Activated CD8-positive, alpha-beta memory T cell treated with anti-CD3 and anti-CD28 coated beads for 36 hours (primary cell): Measurements from ENCODE around the gene TMEM214. TPM values are rescaled to one million over a fixed set of nuclear protein-coding genes. Genes with fewer than 3 reads are reported as not detected.

ENCODE experiments used
- CTCF ChIA-PET: fragments of 350-600 bp; sonication (Branson Sonifier 250); formaldehyde crosslinking; loops from one replicate; lab custom pipeline; 2021; ENCODE audit warnings: antibody characterized with exemption; lab: Charles Lee
- POLR2A ChIA-PET: fragments of 350-600 bp; sonication (Branson Sonifier 250); formaldehyde crosslinking; loops from one replicate; lab custom pipeline; 2021; ENCODE audit warnings: antibody characterized with exemption; lab: Charles Lee
- total RNA-seq, 2 experiments: library from RNA; stranded (reverse); gene quantifications; one replicate each; pipeline ENCODE4 v1.2.3, GENCODE V29; 2021

TMEM214 gene
- total RNA-seq, 2 experiments from 2014 or later: 74.4 to 75.0 TPM

DNA sequence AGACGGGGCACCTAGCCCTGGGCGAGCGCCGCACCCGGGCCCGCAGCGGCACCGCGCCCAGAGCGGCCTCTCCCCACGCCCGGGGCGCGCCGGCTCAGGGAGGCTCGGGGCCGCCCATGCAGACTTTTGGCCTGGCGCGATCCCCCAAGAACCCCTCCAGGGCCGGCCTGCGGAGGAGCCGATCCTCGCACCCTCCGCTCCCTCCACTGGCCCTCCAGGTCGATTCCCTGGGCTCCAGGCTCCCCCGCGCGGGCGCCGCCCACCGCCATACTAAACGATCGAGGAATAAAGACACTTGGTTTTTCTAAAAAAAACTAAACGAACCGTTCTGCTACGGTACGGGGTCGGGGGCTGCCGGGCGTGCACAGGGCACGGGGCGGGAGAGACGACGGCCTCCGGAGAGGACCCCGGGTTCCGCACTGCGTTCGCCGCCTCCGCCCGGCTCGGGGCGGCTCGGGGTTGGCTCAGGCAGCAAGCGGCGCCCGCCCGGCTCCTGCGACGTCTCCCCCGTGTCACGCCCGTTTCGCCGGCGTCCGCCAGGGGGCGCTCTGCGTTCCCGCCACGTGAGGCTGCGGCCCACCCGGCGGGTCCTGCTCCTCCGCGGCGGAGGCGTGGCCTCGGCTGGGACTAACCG lies 53.4 kb downstream of the TMEM214 start:
- CTCF ChIA-PET: interaction anchor here (0.9 to 3.2 kb wide), 6 partner anchors 12 to 124 kb away, joined by 3 to 11 read pairs (median 4); partner anchors contain the start of gene AGBL5
- POLR2A ChIA-PET: interaction anchor here (0.6 to 1.9 kb wide), 4 partner anchors 10 to 36 kb away, joined by 3 to 4 read pairs (median 3); partner anchors contain the start of gene OST4

DNA sequence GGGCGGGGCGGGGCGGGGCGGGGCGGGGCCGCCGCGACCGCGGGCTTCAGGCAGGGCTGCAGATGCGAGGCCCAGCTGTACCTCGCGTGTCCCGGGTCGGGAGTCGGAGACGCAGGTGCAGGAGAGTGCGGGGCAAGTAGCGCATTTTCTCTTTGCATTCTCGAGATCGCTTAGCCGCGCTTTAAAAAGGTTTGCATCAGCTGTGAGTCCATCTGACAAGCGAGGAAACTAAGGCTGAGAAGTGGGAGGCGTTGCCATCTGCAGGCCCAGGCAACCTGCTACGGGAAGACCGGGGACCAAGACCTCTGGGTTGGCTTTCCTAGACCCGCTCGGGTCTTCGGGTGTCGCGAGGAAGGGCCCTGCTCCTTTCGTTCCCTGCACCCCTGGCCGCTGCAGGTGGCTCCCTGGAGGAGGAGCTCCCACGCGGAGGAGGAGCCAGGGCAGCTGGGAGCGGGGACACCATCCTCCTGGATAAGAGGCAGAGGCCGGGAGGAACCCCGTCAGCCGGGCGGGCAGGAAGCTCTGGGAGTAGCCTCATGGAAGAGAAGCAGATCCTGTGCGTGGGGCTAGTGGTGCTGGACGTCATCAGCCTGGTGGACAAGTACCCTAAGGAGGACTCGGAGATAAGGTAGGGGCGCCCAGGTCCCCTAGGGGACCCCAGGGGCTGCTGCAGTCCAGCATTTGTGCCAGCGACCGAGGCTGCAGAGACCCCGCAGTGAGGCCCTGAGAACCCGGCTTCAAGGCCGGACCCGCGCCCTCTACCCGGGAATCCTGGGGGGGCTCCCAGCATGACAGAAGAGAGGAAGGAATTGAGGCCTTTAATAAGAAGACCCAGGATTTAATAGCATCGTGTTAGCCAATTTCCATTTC lies 54.2 kb downstream of the TMEM214 start, which contains the start of gene KHK:
Gene KHK (plus strand): TSS at position 49 of the 870 bp plus-strand sequence. CDS start 488 bp downstream, at position 537.
- ChIA-PET POLR2A (interaction anchor here (1.0 to 1.9 kb wide), 4 partner anchors 9 to 26 kb away, joined by 3 to 6 read pairs (median 4); partner anchors contain the start of gene OST4), CTCF (interaction anchor here (0.6 to 2.3 kb wide), 7 partner anchors 13 to 253 kb away, joined by 3 to 8 read pairs (median 3); partner anchors contain the start of genes AGBL5 and PREB)

DNA sequence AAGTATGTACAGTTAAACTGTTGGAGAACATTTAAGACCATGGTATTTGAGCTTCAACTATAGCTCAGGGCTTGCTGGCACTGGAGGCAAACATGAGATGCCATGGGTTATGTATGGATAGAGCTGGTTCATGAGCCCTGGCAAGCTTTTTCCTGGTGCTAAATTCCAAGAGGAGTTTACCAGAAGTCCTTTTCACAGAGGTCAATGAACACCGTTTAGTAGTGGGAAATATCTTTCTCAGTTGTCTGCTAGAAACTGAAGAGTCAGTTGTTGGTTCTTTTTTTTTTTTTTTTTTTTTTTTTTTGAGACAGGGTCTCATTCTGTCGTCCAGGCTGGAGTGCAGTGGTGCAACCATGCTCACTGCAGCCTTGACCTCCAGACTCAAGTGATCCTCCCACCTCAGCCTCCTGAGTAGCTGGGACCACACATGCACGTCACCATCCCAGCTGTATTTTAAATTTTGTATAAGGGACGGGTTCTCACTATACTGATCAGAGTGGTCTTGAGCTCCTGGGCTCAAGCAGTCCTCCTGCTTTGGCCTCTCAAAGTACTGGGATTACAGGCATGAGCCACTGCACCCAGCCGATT lies 55.2 kb downstream of the TMEM214 start:
- CTCF ChIA-PET: interaction anchor here (0.7 to 2.3 kb wide), 6 partner anchors 10 to 252 kb away, joined by 3 to 8 read pairs (median 4); partner anchors contain the start of gene AGBL5
- POLR2A ChIA-PET: interaction anchor here (1.0 to 1.4 kb wide), 2 partner anchors 17 to 25 kb away, joined by 5 to 6 read pairs; partner anchors contain the start of gene OST4

DNA sequence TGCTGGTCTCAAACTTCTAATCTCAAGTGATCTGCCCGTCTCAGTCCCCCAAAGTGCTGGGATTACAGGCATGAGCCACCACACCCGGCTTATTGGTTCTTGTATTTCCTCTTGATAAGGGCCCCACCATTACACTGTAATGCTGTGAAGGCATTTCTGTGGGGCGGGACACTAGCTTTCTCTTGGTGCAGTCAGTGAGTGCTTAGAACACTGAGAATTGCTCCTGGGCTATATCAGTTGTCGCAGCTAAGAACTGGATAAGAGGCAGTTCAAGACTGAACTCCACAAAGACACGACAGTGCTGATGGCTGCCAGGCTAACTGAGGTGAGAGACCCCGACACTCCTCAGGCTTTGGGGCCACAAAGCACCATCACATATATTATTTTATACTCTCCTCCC lies 55.9 kb downstream of the TMEM214 start:
- ChIA-PET POLR2A (no interaction called here), CTCF (interaction anchor here (0.8 to 2.3 kb wide), 4 partner anchors 9 to 191 kb away, joined by 3 to 5 read pairs (median 4); partner anchors contain the start of gene AGBL5)

DNA sequence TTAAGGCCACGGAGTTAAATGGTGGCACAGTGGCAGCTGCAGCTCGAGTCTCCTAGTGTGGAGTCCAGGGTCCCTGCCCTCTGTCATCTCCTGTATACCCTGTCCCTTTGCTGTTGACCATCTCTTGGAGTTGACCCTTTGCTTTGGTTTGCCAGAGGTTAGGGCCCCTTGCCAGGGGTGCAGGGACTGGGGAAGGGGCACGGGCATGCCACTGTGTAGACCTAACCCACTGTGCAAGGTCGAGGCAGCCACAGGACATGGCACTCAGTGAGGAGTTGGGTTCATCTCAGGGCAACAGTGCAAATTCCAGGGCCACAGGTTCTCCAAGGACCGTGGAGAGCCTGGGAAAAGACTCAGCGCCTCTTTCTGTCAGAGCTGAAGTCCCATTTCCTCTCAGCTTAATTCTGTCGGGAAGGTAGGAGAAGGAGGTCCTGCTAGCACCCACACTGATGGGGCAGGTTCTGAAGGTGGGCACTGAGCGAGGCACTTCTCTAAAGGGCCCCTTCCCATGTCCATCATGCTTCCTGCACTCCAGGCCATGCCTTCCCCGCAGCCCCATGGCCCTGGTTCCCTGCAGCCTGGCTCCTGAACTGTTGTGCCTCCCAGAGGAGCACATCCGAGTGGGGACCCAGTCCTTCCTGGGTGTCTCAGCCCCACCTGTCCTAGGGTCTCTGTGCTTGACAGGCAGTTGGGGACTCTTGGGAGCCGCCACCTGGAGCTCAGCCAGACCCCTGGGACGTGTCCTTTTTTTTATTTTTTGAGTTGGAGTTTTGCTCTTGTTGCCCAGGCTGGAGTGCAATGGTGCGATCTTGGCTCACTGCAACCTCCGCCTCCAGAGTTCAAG lies 56.6 kb downstream of the TMEM214 start:
- ChIA-PET CTCF (interaction anchor here (0.8 to 2.3 kb wide), 4 partner anchors 9 to 190 kb away, joined by 3 to 5 read pairs (median 4); partner anchors contain the start of gene AGBL5), POLR2A (no interaction called here)

Other genes starting within 250 kb of the TMEM214 start
- 10 to 100 TPM; 27.2 to 27.8 TPM for gene CENPA, start 246.9 kb upstream of the TMEM214 start, total RNA-seq
- not detected for gene DPYSL5, start 184.8 kb upstream of the TMEM214 start, total RNA-seq
- 1 to 10 TPM; 2.4 to 3.8 TPM for gene MAPRE3, start 62.3 kb upstream of the TMEM214 start, total RNA-seq
- 10 to 100 TPM; 15.1 to 15.8 TPM for gene AGBL5, start 18.7 kb downstream of the TMEM214 start, total RNA-seq
- gene OST4, start 38.7 kb downstream of the TMEM214 start, total RNA-seq: 100 to 1,000 TPM; 338 to 350 TPM
- gene EMILIN1, start 45.6 kb downstream of the TMEM214 start, total RNA-seq: under 1 TPM; 0.48 to 0.69 TPM
- gene KHK, start 53.8 kb downstream of the TMEM214 start, total RNA-seq: 10 to 100 TPM; 14.1 to 15.2 TPM
- 1 to 10 TPM; 4.7 to 7.0 TPM for gene CGREF1, start 86.2 kb downstream of the TMEM214 start, total RNA-seq
- gene ABHD1, start 90.8 kb downstream of the TMEM214 start, total RNA-seq: under 1 TPM; 0.34 to 0.40 TPM
- gene PREB, start 101.7 kb downstream of the TMEM214 start, total RNA-seq: 10 to 100 TPM; 72.0 to 77.0 TPM
- gene PRR30, start 106.4 kb downstream of the TMEM214 start, total RNA-seq: not detected
- not detected for gene TCF23, start 116.0 kb downstream of the TMEM214 start, total RNA-seq
- gene ATRAID, start 179.1 kb downstream of the TMEM214 start, total RNA-seq: 10 to 100 TPM; 95.3 to 96.0 TPM
- 10 to 100 TPM; 91.3 to 94.1 TPM for gene SLC5A6, start 179.3 kb downstream of the TMEM214 start, total RNA-seq
- 100 to 1,000 TPM; 156 to 158 TPM for gene CAD, start 184.4 kb downstream of the TMEM214 start, total RNA-seq
- gene SLC30A3, start 230.1 kb downstream of the TMEM214 start, total RNA-seq: under 1 TPM; 0.23 to 0.59 TPM
- gene DNAJC5G, start 242.5 kb downstream of the TMEM214 start, total RNA-seq: not detected
- under 1 TPM; 0.15 to 0.30 TPM for gene TRIM54, start 249.5 kb downstream of the TMEM214 start, total RNA-seq